AG08396 (cell line): ENCODE measurements around the gene C3orf22.

Source experiments
- DNase-seq: peaks from one replicate; pipeline ENCODE4 v3.0.0; 2012; ENCODE audit warnings: low spot score, mixed read lengths

The C3orf22 gene

GRCh38 chr3:126556637-126557414, 1.9 kb downstream of the C3orf22 start:
- no peak for DNase-seq

- no peak for DNase-seq
Measured at GRCh38 chr3:126555795-126556636, 2.7 kb downstream of the C3orf22 start.

GRCh38 chr3:126554560-126555525, 3.9 kb downstream of the C3orf22 start:
- no peak for DNase-seq

GRCh38 chr3:126553284-126554084, 5.2 kb downstream of the C3orf22 start:
- DNase-seq: no peak

GRCh38 chr3:126552688-126553283, 5.9 kb downstream of the C3orf22 start:
- no peak for DNase-seq

GRCh38 chr3:126551839-126552687, 6.7 kb downstream of the C3orf22 start:
- DNase-seq: no peak

- no peak for DNase-seq
Measured at GRCh38 chr3:126551121-126551838, 7.5 kb downstream of the C3orf22 start.

- DNase-seq: no peak
Measured at GRCh38 chr3:126550488-126551051, 8.2 kb downstream of the C3orf22 start.

GRCh38 chr3:126549861-126550487, 8.8 kb downstream of the C3orf22 start:
- no peak for DNase-seq

GRCh38 chr3:126548556-126549466, 9.9 kb downstream of the C3orf22 start:
- DNase-seq: no peak

GRCh38 chr3:126547721-126548120, 11.0 kb downstream of the C3orf22 start:
- no peak for DNase-seq

GRCh38 chr3:126546549-126547239, 12.0 kb downstream of the C3orf22 start:
- no peak for DNase-seq

GRCh38 chr3:126546013-126546412, 12.7 kb downstream of the C3orf22 start:
- DNase-seq: no peak

- no peak for DNase-seq
Measured at GRCh38 chr3:126545544-126545943, 13.2 kb downstream of the C3orf22 start.

GRCh38 chr3:126544596-126545281, 14.0 kb downstream of the C3orf22 start:
- DNase-seq: no peak

- no peak for DNase-seq
Measured at GRCh38 chr3:126543457-126544061, 15.2 kb downstream of the C3orf22 start.
